ENCODE data around the gene MPP4.

Gene MPP4

GRCh38 chr2:201715459-201715858, 17.0 kb upstream of the MPP4 start:
- H3K27ac ChIP-seq (ENCODE audit: low read length), result no peak overlapping the region
- no peaks in the 10 kb centered on the region for H3K79me2 ChIP-seq (ENCODE audit: insufficient read depth, low read length)
- no peak overlapping the region for H2AFZ ChIP-seq (ENCODE audit: low read depth, low read length)
- no peaks in the 10 kb centered on the region for H3K27me3 ChIP-seq (ENCODE audit: insufficient read depth, low read length, poor library complexity)
- peaks cover 19% of the 10 kb centered on the region for H3K36me3 ChIP-seq (ENCODE audit: insufficient read depth, low read length)
- ATAC-seq (ENCODE audit: insufficient read depth, low read depth), result no peak
- H3K4me1 ChIP-seq (ENCODE audit: insufficient read depth, low read length), result no peaks in the 10 kb centered on the region
- H3K9me3 ChIP-seq (ENCODE audit: insufficient read depth, low read length, severe bottlenecking), result no peaks in the 10 kb centered on the region
- no peak overlapping the region for H3K9ac ChIP-seq (ENCODE audit: low read depth, low read length)
- no peak for TF ChIP-seq CTCF (IDR thresholded peaks at IDR 0.05; ENCODE audit: borderline replicate concordance, extremely low read depth, low read length, poor library complexity, severe bottlenecking)
- TF ChIP-seq EZH2 (IDR thresholded peaks at IDR 0.05; ENCODE audit: borderline replicate concordance, low read depth, low read length, severe bottlenecking), result no peak
- DNase-seq, result no peak
- no peak overlapping the region for H3K4me3 ChIP-seq (ENCODE audit: low read depth in 1 of 2, low read length in 2 of 2)
- H4K20me1 ChIP-seq (ENCODE audit: insufficient read depth, low read length), result no peaks in the 10 kb centered on the region
- H3K4me2 ChIP-seq (ENCODE audit: insufficient read depth, low read length), result no peak overlapping the region

- H3K9me3 ChIP-seq (ENCODE audit: insufficient read depth, low read length, severe bottlenecking), result no peaks in the 10 kb centered on the region
- H3K4me1 ChIP-seq (ENCODE audit: insufficient read depth, low read length), result no peaks in the 10 kb centered on the region
- H3K9ac ChIP-seq (ENCODE audit: low read depth, low read length), result no peak overlapping the region
- H4K20me1 ChIP-seq (ENCODE audit: insufficient read depth, low read length), result no peaks in the 10 kb centered on the region
- no peaks in the 10 kb centered on the region for H3K27me3 ChIP-seq (ENCODE audit: insufficient read depth, low read length, poor library complexity)
- TF ChIP-seq EZH2 (IDR thresholded peaks at IDR 0.05; ENCODE audit: borderline replicate concordance, low read depth, low read length, severe bottlenecking) (no peak), CTCF (IDR thresholded peaks at IDR 0.05; ENCODE audit: borderline replicate concordance, extremely low read depth, low read length, poor library complexity, severe bottlenecking) (no peak)
- H3K4me3 ChIP-seq (ENCODE audit: low read depth in 1 of 2, low read length in 2 of 2), result no peak overlapping the region
- no peaks in the 10 kb centered on the region for H3K79me2 ChIP-seq (ENCODE audit: insufficient read depth, low read length)
- ATAC-seq (ENCODE audit: insufficient read depth, low read depth) (no peak), DNase-seq (no peak)
- H2AFZ ChIP-seq (ENCODE audit: low read depth, low read length), result no peak overlapping the region
- H3K36me3 ChIP-seq (ENCODE audit: insufficient read depth, low read length), result peaks cover 18% of the 10 kb centered on the region
- no peak overlapping the region for H3K27ac ChIP-seq (ENCODE audit: low read length)
- no peak overlapping the region for H3K4me2 ChIP-seq (ENCODE audit: insufficient read depth, low read length)
These were observed 14.3 kb upstream of the MPP4 start for GRCh38 chr2:201712726-201713125.

- Histone ChIP-seq H3K4me3 (ENCODE audit: low read depth in 1 of 2, low read length in 2 of 2) (no peak overlapping the region), H3K36me3 (ENCODE audit: insufficient read depth, low read length) (peaks cover 8% of the 10 kb centered on the region), H3K9ac (ENCODE audit: low read depth, low read length) (no peak overlapping the region), H3K27ac (ENCODE audit: low read length) (no peak overlapping the region), H3K79me2 (ENCODE audit: insufficient read depth, low read length) (no peaks in the 10 kb centered on the region), H3K4me1 (ENCODE audit: insufficient read depth, low read length) (no peaks in the 10 kb centered on the region), H3K27me3 (ENCODE audit: insufficient read depth, low read length, poor library complexity) (no peaks in the 10 kb centered on the region), H3K4me2 (ENCODE audit: insufficient read depth, low read length) (no peak overlapping the region), H3K9me3 (ENCODE audit: insufficient read depth, low read length, severe bottlenecking) (no peaks in the 10 kb centered on the region), H2AFZ (ENCODE audit: low read depth, low read length) (no peak overlapping the region), H4K20me1 (ENCODE audit: insufficient read depth, low read length) (no peaks in the 10 kb centered on the region)
- ATAC-seq (ENCODE audit: insufficient read depth, low read depth), result no peak
- TF ChIP-seq CTCF (IDR thresholded peaks at IDR 0.05; ENCODE audit: borderline replicate concordance, extremely low read depth, low read length, poor library complexity, severe bottlenecking) (no peak), EZH2 (IDR thresholded peaks at IDR 0.05; ENCODE audit: borderline replicate concordance, low read depth, low read length, severe bottlenecking) (no peak)
- DNase-seq, result no peak
These were observed 11.3 kb upstream of the MPP4 start for GRCh38 chr2:201709747-201710146.

DNA sequence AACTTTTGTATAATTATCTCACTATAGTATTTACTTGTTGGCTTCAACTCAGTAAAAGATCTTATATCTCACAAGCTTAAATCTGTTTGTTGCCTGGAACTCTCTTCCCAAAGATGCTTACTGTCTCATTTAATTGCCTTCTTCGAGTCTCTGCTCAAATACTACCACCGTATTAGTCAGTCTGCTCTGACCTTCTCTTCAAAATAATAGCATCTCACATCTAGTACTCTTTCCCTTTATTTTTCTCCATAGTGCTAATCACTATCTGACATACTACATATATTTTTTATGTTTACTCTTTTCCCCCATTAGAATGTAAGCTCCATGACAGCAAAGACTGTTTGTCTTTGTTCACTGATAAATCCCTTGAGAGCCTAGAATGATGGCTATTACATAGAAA, 10.6 kb upstream of the MPP4 start:
- ATAC-seq (ENCODE audit: insufficient read depth, low read depth), result no peak
- H3K4me3 ChIP-seq (ENCODE audit: low read depth in 1 of 2, low read length in 2 of 2), result no peak overlapping the region
- no peaks in the 10 kb centered on the region for H3K27me3 ChIP-seq (ENCODE audit: insufficient read depth, low read length, poor library complexity)
- H2AFZ ChIP-seq (ENCODE audit: low read depth, low read length), result no peak overlapping the region
- no peak overlapping the region for H3K4me2 ChIP-seq (ENCODE audit: insufficient read depth, low read length)
- H4K20me1 ChIP-seq (ENCODE audit: insufficient read depth, low read length), result no peaks in the 10 kb centered on the region
- H3K79me2 ChIP-seq (ENCODE audit: insufficient read depth, low read length), result no peaks in the 10 kb centered on the region
- H3K36me3 ChIP-seq (ENCODE audit: insufficient read depth, low read length), result peaks cover 7% of the 10 kb centered on the region; the same call in 1 of the 2 replicates
- H3K27ac ChIP-seq (ENCODE audit: low read length), result no peak overlapping the region
- no peak for DNase-seq
- TF ChIP-seq CTCF (IDR thresholded peaks at IDR 0.05; ENCODE audit: borderline replicate concordance, extremely low read depth, low read length, poor library complexity, severe bottlenecking), result no peak
- TF ChIP-seq EZH2 (IDR thresholded peaks at IDR 0.05; ENCODE audit: borderline replicate concordance, low read depth, low read length, severe bottlenecking), result no peak
- H3K9me3 ChIP-seq (ENCODE audit: insufficient read depth, low read length, severe bottlenecking), result no peaks in the 10 kb centered on the region
- no peak overlapping the region for H3K9ac ChIP-seq (ENCODE audit: low read depth, low read length)
- H3K4me1 ChIP-seq (ENCODE audit: insufficient read depth, low read length), result no peaks in the 10 kb centered on the region

Data from DND-41 (cell line).